ENCODE measurements around the gene MYL9.
"Not testable (repeated sequence)": the region's sequence is repeated elsewhere in the genome, so short reads cannot be mapped to it uniquely, and the experiment has no call there.

Gene MYL9

DNA sequence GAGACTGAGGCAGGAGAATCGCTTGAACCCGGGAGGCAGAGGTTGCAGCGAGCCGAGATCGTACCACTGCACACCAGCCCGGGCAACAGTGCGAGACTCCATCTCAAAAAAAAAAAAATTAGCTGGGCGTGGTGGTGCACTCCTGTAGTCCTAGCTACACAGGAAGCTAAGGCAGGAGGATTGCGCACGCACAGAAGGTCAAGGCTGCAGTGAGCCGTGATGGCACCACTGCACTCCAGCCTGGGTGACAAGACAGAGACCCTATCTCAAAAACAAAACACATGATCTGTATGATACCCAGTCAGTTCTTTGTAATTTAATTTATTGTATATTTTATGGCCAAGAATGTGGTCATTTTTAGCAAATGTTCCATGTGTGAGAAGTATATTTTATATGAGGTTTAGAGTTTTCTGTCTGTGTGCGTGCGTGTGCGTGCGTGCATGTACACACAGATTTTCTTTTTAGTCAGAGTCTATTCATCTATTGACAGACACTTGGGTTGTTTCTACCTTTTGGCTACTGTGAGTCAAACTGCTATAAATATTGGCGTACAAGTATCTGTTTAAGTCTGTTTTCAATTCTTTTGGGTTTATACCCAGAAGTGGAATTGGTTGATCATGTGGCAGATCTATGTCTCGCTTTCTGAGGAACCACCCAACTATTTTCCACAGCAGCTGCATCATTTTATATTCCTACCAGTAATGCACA lies 22.2 kb upstream of the MYL9 start:
- TF ChIP-seq CTCF (conservative IDR thresholded peaks at IDR 0.05) (no peak), ZFX (IDR thresholded peaks at IDR 0.05) (no peak)
- no peak overlapping the region for H3K27ac ChIP-seq

- H3K27ac ChIP-seq: no peak overlapping the region
- no peak for TF ChIP-seq ZFX (IDR thresholded peaks at IDR 0.05)
These were observed 21.4 kb upstream of the MYL9 start for GRCh38 chr20:36519944-36520343.

GRCh38 chr20:36521526-36521925 lies 19.8 kb upstream of the MYL9 start:
- TF ChIP-seq CTCF (conservative IDR thresholded peaks at IDR 0.05): no peak
- TF ChIP-seq ZFX (IDR thresholded peaks at IDR 0.05): no peak

GRCh38 chr20:36522412-36522811 lies 18.9 kb upstream of the MYL9 start:
- H3K27ac ChIP-seq: not testable (repeated sequence)

More at GRCh38 chr20:36521526-36521925, 19.8 kb upstream of the MYL9 start:
- no peak overlapping the region for H3K27ac ChIP-seq

DNA sequence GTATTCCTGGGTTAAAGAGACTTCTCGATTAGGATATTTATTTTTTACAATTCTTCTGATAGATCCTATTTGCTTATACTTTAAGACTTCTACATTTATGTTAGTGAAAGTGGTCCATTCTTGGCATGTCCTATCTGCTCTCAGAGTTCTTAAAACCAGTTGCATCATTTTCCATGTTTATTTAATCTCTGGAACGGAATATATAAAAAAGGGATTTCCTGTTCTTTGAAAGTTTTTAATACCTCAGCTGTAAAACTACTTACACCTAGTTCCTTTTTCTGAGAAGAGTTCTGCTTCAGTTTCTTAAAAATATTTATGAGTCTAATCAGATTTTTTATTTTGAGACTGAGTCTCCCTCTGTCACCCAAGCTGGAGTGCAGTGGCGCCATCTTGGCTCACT lies 18.0 kb upstream of the MYL9 start:
- H3K27ac ChIP-seq: no peak overlapping the region
- TF ChIP-seq ZFX (IDR thresholded peaks at IDR 0.05): no peak
- no peak for TF ChIP-seq CTCF (conservative IDR thresholded peaks at IDR 0.05)

GRCh38 chr20:36525620-36526365 lies 15.5 kb upstream of the MYL9 start:
- no peak for TF ChIP-seq ZFX (IDR thresholded peaks at IDR 0.05)
- H3K27ac ChIP-seq: no peak overlapping the region

GRCh38 chr20:36526521-36527011 lies 14.8 kb upstream of the MYL9 start:
- TF ChIP-seq ZFX (IDR thresholded peaks at IDR 0.05): no peak
- TF ChIP-seq CTCF (conservative IDR thresholded peaks at IDR 0.05): no peak
- H3K27ac ChIP-seq: no peak overlapping the region

GRCh38 chr20:36527331-36528125 lies 13.8 kb upstream of the MYL9 start:
- TF ChIP-seq CTCF (conservative IDR thresholded peaks at IDR 0.05) (no peak), ZFX (IDR thresholded peaks at IDR 0.05) (no peak)
- no peak overlapping the region for H3K27ac ChIP-seq

Data from C4-2B (cell line).